Tibial nerve (tissue), 4 donors: ENCODE results near the gene PDZK1IP1. TPM values are rescaled to one million over a fixed set of nuclear protein-coding genes. Genes with fewer than 3 reads are reported as not detected.

Experiments used
- DNase-seq, 2 donors: peaks; one replicate each; pipeline ENCODE4 v3.0.0-alpha.2; 2019; ENCODE audit warnings: low spot score in 2 of 2
- H3K27ac ChIP-seq, 4 donors: fragments of 200-600 bp; sonication (generic) in 3 of 4; one replicate each; pipeline ENCODE4 v1.5.1; 2017 to 2019; ENCODE audit warnings: mild to moderate bottlenecking in 1 of 4
- H3K27me3 ChIP-seq, 2 donors: fragments of 200-600 bp; sonication (generic) in 1 of 2; one replicate each; pipeline versions ENCODE4 v1.5.1 to v1.6.0; 2017 to 2019
- H3K36me3 ChIP-seq, 3 donors: fragments of 200-600 bp; sonication (generic); one replicate each; pipeline ENCODE4 v1.5.1; 2018 to 2019
- H3K4me1 ChIP-seq, 4 donors: fragments of 200-600 bp; sonication (generic) in 3 of 4; one replicate each; pipeline ENCODE4 v1.5.1; 2017 to 2019
- H3K4me3 ChIP-seq, 4 donors: fragments of 200-600 bp; sonication (generic) in 3 of 4; one replicate each; pipeline ENCODE4 v1.5.1; 2017 to 2019; ENCODE audit warnings: mild to moderate bottlenecking in 1 of 4, moderate library complexity in 1 of 4
- H3K9me3 ChIP-seq, 4 donors: fragments of 200-600 bp; sonication (generic) in 3 of 4; one replicate each; pipeline ENCODE4 v1.5.1; 2017 to 2019
- EP300 ChIP-seq, 2 donors: sonication (generic); formaldehyde crosslinking; IDR thresholded peaks; one replicate each; pipeline ENCODE4 v1.6.1; 2017; ENCODE audit warnings: antibody characterized with exemption in 2 of 2, mild to moderate bottlenecking in 1 of 2
- POLR2A ChIP-seq, 2 donors: fragments of 450-650 bp; IDR thresholded peaks; one replicate each; pipeline ENCODE4 v1.6.1; 2017; ENCODE audit warnings: antibody characterized with exemption in 2 of 2, mild to moderate bottlenecking in 2 of 2, moderate library complexity in 2 of 2
- WGBS, 2 donors: methylation state at CpG; one replicate each; pipeline ENCODE4 v1.1.5; 2018; 5-methylcytosine and 5-hydroxymethylcytosine counted together
- total RNA-seq, 4 donors: library from RNA; depleted of rRNA; stranded (reverse); fragments of >200 nt; gene quantifications; one replicate each; pipeline ENCODE4 v1.1.0, GENCODE V29; 2016
- TF ChIP-seq, protein P1 (sequence below), 5 experiments: fragments of 200-600 bp in 3 of 5; fragments of 450-650 bp in 2 of 5; sonication (generic) in 3 of 5; IDR thresholded peaks; one replicate each; pipeline ENCODE4 v1.5.1; 2016 to 2019; ENCODE audit warnings: antibody characterized with exemption in 5 of 5, mild to moderate bottlenecking in 3 of 5, moderate library complexity in 2 of 5

PDZK1IP1 gene
- total RNA-seq, 4 donors from 2014 or later: 1.5 to 4.2 TPM; not detected in 2

DNA sequence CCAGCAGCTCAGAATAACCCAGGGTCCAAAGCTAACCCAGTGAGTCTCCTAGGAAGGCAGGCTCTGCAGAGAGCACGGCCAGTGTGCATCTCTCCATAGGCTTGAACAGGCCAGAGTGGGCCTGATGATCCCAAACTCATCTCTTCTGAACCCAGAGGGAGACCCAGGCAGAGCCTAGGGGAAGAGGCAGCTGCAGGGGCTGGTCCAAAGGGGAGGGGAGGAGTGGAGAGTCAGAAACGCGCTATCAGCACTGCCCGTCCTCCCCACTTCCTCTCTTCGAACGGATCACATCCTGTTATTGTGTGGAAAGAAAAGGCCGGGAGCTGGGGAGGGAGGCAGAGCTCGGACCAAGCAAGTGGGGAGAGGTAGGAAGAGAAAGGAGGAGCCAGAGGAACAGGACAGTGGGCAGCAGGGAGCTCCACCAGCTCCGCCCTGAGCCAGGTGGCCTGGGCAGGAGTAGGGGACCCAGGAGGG, 22.0 kb upstream of the PDZK1IP1 start:
- DNase-seq: no peak
- no peaks in the 10 kb centered on the region for H3K9me3 ChIP-seq
- 33 to 43% methylated on average over 9 of the region's 9 CpGs for WGBS, 2 donors

DNA sequence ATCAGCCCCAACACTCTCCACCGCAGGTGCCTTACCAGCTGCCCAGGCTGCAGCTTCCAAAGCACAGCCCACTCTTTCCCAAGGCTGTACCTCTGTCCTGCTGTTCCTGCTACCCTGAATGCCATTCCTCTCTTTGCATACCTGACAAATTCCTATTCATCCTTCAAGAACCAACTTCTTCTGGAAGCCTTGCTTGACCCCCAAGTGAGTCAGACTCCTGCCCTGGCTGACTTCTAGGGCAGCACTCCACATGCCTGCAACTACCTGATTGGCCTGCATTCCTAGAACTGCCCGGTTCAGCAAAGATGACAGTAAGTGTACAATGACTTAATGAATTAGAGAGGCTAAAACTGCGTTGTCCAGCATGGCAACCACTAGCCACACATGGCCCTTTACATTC, 20.8 kb upstream of the PDZK1IP1 start:
- no peaks in the 10 kb centered on the region for H3K9me3 ChIP-seq
- no peak overlapping the region for H3K27ac ChIP-seq
- H3K36me3 ChIP-seq: no peaks in the 10 kb centered on the region
- no peak for DNase-seq
- no peak overlapping the region for H3K4me3 ChIP-seq
- WGBS, 2 donors: 81 to 92% methylated on average over 3 of the region's 3 CpGs
- peaks cover 0 to 27% of the 10 kb centered on the region in 2 donors for H3K27me3 ChIP-seq
- peaks cover 0 to 4% (median 0%) of the 10 kb centered on the region in 4 donors for H3K4me1 ChIP-seq
- TF ChIP-seq EP300 (IDR thresholded peaks at IDR 0.05) (no peak), POLR2A (IDR thresholded peaks at IDR 0.05) (no peak)
- TF ChIP-seq, protein P1, sequence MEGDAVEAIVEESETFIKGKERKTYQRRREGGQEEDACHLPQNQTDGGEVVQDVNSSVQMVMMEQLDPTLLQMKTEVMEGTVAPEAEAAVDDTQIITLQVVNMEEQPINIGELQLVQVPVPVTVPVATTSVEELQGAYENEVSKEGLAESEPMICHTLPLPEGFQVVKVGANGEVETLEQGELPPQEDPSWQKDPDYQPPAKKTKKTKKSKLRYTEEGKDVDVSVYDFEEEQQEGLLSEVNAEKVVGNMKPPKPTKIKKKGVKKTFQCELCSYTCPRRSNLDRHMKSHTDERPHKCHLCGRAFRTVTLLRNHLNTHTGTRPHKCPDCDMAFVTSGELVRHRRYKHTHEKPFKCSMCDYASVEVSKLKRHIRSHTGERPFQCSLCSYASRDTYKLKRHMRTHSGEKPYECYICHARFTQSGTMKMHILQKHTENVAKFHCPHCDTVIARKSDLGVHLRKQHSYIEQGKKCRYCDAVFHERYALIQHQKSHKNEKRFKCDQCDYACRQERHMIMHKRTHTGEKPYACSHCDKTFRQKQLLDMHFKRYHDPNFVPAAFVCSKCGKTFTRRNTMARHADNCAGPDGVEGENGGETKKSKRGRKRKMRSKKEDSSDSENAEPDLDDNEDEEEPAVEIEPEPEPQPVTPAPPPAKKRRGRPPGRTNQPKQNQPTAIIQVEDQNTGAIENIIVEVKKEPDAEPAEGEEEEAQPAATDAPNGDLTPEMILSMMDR (IDR thresholded peaks at IDR 0.05): no peak

More for the DNA sequence above, 22.0 kb upstream of the PDZK1IP1 start:
- peaks cover 0 to 4% (median 0%) of the 10 kb centered on the region in 4 donors for H3K4me1 ChIP-seq
- H3K27ac ChIP-seq: no peak overlapping the region
- TF ChIP-seq EP300 (IDR thresholded peaks at IDR 0.05): peak in 1 of 2 donors; percentile 47
- TF ChIP-seq, protein P1 (IDR thresholded peaks at IDR 0.05): no peak
- peaks cover 0 to 27% of the 10 kb centered on the region in 2 donors for H3K27me3 ChIP-seq
- no peak overlapping the region for H3K4me3 ChIP-seq
- H3K36me3 ChIP-seq: no peaks in the 10 kb centered on the region

DNA sequence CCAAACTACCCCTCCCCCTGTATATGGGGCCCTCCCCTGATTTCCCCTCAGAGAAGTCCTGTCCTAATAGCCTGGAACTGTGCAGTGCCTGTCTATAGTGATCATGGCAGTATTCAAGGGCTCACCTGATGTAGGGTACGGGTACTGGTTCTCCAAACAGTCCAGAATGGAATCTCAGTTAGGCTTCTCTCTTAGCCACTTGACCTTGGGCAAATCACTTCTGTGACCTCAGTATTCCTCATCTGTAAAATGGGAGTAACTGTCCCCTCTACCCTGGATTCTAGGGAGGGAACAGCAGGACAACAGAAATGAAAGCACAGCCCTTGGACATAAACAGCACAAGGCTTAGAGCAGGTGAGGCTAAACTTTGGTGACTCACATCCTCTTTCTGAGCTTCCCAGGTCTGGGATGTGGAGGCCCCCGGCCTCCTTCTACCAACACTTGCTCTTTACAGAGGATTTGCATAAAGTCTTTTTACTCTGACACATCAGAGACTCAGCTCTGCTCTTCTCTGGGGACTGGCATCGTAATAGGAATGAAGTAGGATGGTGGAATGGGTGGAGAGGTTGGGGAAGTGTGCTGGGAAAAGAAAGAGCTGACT, 20.0 kb upstream of the PDZK1IP1 start:
- peaks cover 0 to 27% of the 10 kb centered on the region in 2 donors for H3K27me3 ChIP-seq
- no peaks in the 10 kb centered on the region for H3K9me3 ChIP-seq
- TF ChIP-seq EP300 (IDR thresholded peaks at IDR 0.05) (no peak), POLR2A (IDR thresholded peaks at IDR 0.05) (no peak)
- TF ChIP-seq, protein P1 (IDR thresholded peaks at IDR 0.05): no peak
- no peak overlapping the region for H3K27ac ChIP-seq
- no peak overlapping the region for H3K4me3 ChIP-seq
- H3K36me3 ChIP-seq: no peaks in the 10 kb centered on the region
- 51 to 78% methylated on average over 3 of the region's 3 CpGs for WGBS, 2 donors
- peaks cover 0 to 4% (median 0%) of the 10 kb centered on the region in 4 donors for H3K4me1 ChIP-seq
- DNase-seq: no peak

DNA sequence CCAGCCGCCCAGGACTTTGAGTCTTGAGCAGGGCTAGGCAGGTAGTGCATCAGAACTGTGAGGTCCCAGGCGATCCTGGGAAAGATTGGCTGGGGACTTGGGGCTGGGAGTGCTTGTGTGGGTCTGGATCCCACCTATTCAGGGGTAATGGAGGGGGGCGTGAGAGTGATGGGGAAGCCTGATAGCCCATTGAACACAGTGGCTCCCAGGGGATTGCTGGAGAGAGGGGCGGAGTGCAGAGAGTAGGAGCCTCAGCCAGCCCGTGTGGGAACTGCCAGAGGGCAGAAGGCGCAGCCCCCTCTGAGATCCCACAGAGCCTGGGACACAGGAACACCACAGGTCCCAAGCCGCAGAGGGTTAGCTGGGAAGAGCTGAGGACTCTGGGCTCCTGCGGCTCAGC, 19.3 kb upstream of the PDZK1IP1 start:
- H3K27ac ChIP-seq: no peak overlapping the region
- no peak overlapping the region for H3K4me3 ChIP-seq
- H3K36me3 ChIP-seq: no peaks in the 10 kb centered on the region
- 53 to 54% methylated on average over 8 of the region's 8 CpGs for WGBS, 2 donors
- DNase-seq: no peak
- no peaks in the 10 kb centered on the region for H3K9me3 ChIP-seq
- peaks cover 0 to 4% (median 0%) of the 10 kb centered on the region in 4 donors for H3K4me1 ChIP-seq
- H3K27me3 ChIP-seq: peaks cover 0 to 27% of the 10 kb centered on the region in 2 donors
- TF ChIP-seq, protein P1 (IDR thresholded peaks at IDR 0.05): no peak
- no peak for TF ChIP-seq EP300 (IDR thresholded peaks at IDR 0.05)
- TF ChIP-seq POLR2A (IDR thresholded peaks at IDR 0.05): no peak

DNA sequence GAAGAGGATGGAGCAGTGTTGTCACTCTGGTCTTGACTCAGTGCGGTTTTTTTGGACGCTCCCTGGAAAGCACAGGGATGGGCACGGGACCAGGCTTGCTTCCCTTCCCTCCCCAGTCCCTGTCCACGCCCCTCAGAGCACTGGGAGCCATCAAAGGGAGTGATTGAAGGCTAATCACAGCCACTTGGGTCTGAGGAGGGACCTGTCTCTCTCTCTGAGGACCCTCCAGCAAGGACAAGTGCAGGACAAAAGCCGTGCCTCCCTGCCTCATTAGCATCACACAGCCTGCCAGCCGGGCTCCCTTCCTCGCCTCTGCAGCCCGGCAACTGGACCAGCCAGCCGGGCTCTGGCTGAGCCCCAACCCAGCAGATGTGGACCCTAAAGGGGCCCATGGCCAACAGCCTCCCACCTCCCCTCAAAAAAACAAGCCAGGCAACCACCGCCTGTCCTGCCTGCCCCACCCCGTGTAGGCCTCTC, 18.6 kb upstream of the PDZK1IP1 start:
- no peak overlapping the region for H3K4me3 ChIP-seq
- no peak overlapping the region for H3K27ac ChIP-seq
- H3K36me3 ChIP-seq: no peaks in the 10 kb centered on the region
- H3K9me3 ChIP-seq: peaks cover 0 to 3% (median 0%) of the 10 kb centered on the region in 4 donors
- H3K27me3 ChIP-seq: peaks cover 0 to 27% of the 10 kb centered on the region in 2 donors
- no peak for TF ChIP-seq EP300 (IDR thresholded peaks at IDR 0.05)
- TF ChIP-seq POLR2A (IDR thresholded peaks at IDR 0.05): no peak
- TF ChIP-seq, protein P1 (IDR thresholded peaks at IDR 0.05): no peak
- DNase-seq: no peak
- H3K4me1 ChIP-seq: peaks cover 0 to 4% (median 0%) of the 10 kb centered on the region in 4 donors
- 38 to 47% methylated on average over 6 to 11 of the region's 11 CpGs for WGBS, 2 donors
